ENCODE results near the gene STXBP5. TPM values are rescaled to one million over a fixed set of nuclear protein-coding genes. Genes with fewer than 3 reads are reported as not detected.

STXBP5 gene
- total RNA-seq, 1 experiment from 2014 or later: 10.1 TPM

DNA sequence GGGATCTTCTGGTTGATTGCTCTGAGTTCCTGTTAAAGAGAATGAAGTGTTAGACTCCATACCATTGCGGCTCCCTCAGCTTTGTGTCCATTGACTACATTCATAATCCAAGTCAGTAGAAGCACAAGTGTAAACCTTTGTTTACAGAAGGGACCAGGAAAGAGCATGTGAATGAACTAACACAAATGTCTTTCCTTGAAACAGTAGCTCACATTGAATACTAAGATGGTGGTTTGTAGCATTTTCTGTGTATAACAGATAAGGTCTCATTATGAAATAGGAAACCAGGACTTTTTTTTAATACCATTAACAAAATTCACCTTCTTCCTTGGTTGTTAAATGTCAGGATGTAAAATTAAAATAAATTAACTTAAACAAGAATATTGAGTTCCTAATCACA, 8.4 kb downstream of the STXBP5 start:
- Mint-ChIP-seq H3K4me3 (ENCODE audit: low read depth, unreplicated experiment) (no peak overlapping the region), H3K36me3 (ENCODE audit: insufficient read depth, unreplicated experiment) (no peaks in the 10 kb centered on the region), H3K27ac (ENCODE audit: unreplicated experiment) (no peak overlapping the region), H3K9me3 (ENCODE audit: low read depth, unreplicated experiment) (no peaks in the 10 kb centered on the region), H3K4me1 (ENCODE audit: low read depth, unreplicated experiment) (no peaks in the 10 kb centered on the region), H3K27me3 (ENCODE audit: unreplicated experiment) (no peaks in the 10 kb centered on the region)
- TF ChIP-seq, protein P1, sequence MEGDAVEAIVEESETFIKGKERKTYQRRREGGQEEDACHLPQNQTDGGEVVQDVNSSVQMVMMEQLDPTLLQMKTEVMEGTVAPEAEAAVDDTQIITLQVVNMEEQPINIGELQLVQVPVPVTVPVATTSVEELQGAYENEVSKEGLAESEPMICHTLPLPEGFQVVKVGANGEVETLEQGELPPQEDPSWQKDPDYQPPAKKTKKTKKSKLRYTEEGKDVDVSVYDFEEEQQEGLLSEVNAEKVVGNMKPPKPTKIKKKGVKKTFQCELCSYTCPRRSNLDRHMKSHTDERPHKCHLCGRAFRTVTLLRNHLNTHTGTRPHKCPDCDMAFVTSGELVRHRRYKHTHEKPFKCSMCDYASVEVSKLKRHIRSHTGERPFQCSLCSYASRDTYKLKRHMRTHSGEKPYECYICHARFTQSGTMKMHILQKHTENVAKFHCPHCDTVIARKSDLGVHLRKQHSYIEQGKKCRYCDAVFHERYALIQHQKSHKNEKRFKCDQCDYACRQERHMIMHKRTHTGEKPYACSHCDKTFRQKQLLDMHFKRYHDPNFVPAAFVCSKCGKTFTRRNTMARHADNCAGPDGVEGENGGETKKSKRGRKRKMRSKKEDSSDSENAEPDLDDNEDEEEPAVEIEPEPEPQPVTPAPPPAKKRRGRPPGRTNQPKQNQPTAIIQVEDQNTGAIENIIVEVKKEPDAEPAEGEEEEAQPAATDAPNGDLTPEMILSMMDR (IDR thresholded peaks at IDR 0.05; ENCODE audit: unreplicated experiment): no peak
- intact Hi-C loops (cut with micrococcal nuclease; ENCODE audit: unreplicated experiment): no loop called here
- no peak for DNase-seq
- BruUV-seq (replicated peaks): no TSS peak
- CTCF ChIA-PET: interaction anchor here (0.6 kb wide), 1 partner anchor 350 kb away, joined by 6 read pairs; no protein-coding TSS in a partner anchor

DNA sequence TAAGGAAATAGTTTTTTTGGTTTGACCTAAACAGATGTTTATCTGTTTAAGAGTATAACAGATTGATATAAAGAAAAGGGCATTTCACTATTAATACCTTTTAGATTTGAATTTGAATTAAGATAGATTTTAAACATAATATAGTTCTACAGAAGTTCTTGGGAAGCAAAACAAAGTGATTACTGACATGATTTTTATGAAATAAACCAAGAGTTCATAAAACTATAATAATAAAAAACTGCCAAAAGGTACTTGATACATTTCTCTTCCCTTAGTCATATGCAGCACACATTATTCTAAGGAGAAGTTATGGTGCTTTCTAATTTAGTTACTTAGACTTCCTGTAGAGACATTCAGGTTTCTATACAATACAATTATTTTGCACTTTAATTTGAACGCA, 9.6 kb downstream of the STXBP5 start:
- Mint-ChIP-seq H3K27ac (ENCODE audit: unreplicated experiment) (no peak overlapping the region), H3K27me3 (ENCODE audit: unreplicated experiment) (no peaks in the 10 kb centered on the region), H3K9me3 (ENCODE audit: low read depth, unreplicated experiment) (no peaks in the 10 kb centered on the region), H3K36me3 (ENCODE audit: insufficient read depth, unreplicated experiment) (no peaks in the 10 kb centered on the region), H3K4me1 (ENCODE audit: low read depth, unreplicated experiment) (no peaks in the 10 kb centered on the region), H3K4me3 (ENCODE audit: low read depth, unreplicated experiment) (no peak overlapping the region)
- TF ChIP-seq, protein P1 (IDR thresholded peaks at IDR 0.05; ENCODE audit: unreplicated experiment): no peak
- DNase-seq: no peak
- BruUV-seq (replicated peaks): no TSS peak
- intact Hi-C loops (cut with micrococcal nuclease; ENCODE audit: unreplicated experiment): no loop called here
- CTCF ChIA-PET: no interaction called here

DNA sequence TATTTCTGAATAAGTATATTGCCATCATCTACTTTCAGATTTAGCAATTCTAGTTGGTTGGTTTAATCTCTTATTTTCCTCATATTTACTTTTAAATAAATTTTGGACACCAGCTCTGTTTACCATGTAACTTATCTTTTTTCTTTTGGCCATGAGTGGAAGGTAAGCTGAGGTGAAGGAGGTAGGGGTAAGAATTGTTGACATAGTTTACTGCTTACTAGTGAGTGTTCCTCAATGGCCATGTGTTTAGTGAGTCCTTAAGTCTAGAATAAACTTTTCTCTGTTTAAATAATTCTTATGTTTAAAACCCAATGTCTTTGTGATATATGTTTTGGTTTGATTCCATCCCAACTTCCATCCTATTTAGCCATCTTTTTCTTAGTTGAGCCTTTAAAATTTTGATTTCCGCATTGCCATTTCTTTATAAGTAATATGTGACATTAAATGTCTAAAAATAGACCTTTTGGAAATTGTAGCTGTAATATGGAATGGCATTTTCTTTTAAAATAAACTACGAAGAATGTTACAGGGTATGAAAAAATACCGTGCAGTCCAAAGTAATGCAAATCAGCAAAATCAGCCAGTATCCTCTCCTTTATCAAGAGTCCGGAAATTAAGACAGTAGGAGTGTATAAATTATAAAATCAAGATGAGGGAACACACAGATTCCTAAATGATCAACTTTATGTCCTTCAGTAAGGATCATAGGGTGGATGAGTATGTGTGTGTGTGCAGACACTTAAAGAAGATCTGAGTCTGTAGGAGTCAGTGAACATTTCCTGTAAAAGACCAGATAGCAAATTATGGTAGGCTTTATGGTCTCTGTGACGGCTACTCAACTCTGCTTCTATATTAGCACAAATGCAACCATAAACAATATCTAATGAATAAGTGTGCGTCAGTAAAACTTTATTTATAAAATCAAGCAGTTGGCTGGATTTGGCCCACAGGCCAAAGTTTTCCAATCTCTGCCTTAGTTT, 10.3 kb downstream of the STXBP5 start:
- DNase-seq: no peak
- H3K4me1 Mint-ChIP-seq (ENCODE audit: low read depth, unreplicated experiment): no peaks in the 10 kb centered on the region
- H3K27ac Mint-ChIP-seq (ENCODE audit: unreplicated experiment): no peak overlapping the region
- H3K9me3 Mint-ChIP-seq (ENCODE audit: low read depth, unreplicated experiment): no peaks in the 10 kb centered on the region
- no peaks in the 10 kb centered on the region for H3K27me3 Mint-ChIP-seq (ENCODE audit: unreplicated experiment)
- CTCF ChIA-PET: no interaction called here
- H3K36me3 Mint-ChIP-seq (ENCODE audit: insufficient read depth, unreplicated experiment): no peaks in the 10 kb centered on the region
- TF ChIP-seq, protein P1 (IDR thresholded peaks at IDR 0.05; ENCODE audit: unreplicated experiment): no peak
- intact Hi-C loops (cut with micrococcal nuclease; ENCODE audit: unreplicated experiment): no loop called here
- BruUV-seq (replicated peaks): no TSS peak
- no peak overlapping the region for H3K4me3 Mint-ChIP-seq (ENCODE audit: low read depth, unreplicated experiment)

DNA sequence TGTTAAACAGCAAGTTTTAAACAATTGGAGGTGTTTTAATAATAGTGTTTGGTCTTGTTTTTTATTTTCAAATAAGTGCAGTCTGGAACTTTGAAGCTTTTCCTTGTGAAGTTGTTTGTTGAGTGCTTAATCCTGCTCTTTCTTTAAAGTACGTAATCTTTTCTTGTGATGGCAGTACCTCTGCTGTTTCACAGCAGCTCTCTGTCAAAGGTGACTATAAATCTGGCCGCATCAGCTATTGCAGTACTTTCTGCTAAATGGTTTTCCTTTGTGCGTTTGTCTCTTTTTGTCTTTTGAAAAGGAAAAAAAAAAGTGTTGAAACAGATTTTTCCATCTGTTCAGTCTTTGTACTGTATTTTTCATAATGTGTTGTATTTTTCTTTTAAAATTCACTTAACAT, 12.7 kb downstream of the STXBP5 start:
- BruUV-seq (replicated peaks): no TSS peak
- no peaks in the 10 kb centered on the region for H3K36me3 Mint-ChIP-seq (ENCODE audit: insufficient read depth, unreplicated experiment)
- H3K9me3 Mint-ChIP-seq (ENCODE audit: low read depth, unreplicated experiment): no peaks in the 10 kb centered on the region
- H3K27ac Mint-ChIP-seq (ENCODE audit: unreplicated experiment): no peak overlapping the region
- intact Hi-C loops (cut with micrococcal nuclease; ENCODE audit: unreplicated experiment): no loop called here
- H3K4me1 Mint-ChIP-seq (ENCODE audit: low read depth, unreplicated experiment): no peaks in the 10 kb centered on the region
- CTCF ChIA-PET: no interaction called here
- TF ChIP-seq, protein P1 (IDR thresholded peaks at IDR 0.05; ENCODE audit: unreplicated experiment): no peak
- H3K27me3 Mint-ChIP-seq (ENCODE audit: unreplicated experiment): no peaks in the 10 kb centered on the region
- no peak overlapping the region for H3K4me3 Mint-ChIP-seq (ENCODE audit: low read depth, unreplicated experiment)
- DNase-seq: no peak

Data from Calu3 (cell line).